HG03139 (cell line): ENCODE data around the gene ADCY7.
"Not testable (repeated sequence)": the region's sequence is repeated elsewhere in the genome, so short reads cannot be mapped to it uniquely, and the experiment has no call there.

Source experiments
- ATAC-seq: cut with Tn5 transposase; IDR thresholded peaks from one replicate; pipeline ENCODE4 v1.9.1; 2021; ENCODE audit not compliant: unreplicated experiment

Gene ADCY7

DNA sequence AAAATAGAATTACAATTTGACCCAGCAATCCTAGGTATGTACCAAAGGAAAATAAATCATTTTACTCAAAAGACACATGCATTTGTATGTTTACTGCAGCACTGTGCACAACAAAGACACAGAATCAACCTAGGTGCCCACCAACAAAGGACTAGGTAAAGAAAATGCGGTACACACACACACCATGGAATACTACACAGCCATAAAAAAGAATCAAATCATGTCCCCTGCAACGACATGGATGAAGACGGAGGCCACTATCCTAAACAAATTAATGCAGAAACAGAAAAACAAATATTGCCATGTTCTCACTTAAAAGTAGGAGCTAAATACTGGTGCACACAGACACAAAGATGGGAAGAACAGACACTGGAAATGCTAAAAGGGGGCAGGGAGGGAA lies 66.2 kb downstream of the ADCY7 start:
- ATAC-seq = no peak

DNA sequence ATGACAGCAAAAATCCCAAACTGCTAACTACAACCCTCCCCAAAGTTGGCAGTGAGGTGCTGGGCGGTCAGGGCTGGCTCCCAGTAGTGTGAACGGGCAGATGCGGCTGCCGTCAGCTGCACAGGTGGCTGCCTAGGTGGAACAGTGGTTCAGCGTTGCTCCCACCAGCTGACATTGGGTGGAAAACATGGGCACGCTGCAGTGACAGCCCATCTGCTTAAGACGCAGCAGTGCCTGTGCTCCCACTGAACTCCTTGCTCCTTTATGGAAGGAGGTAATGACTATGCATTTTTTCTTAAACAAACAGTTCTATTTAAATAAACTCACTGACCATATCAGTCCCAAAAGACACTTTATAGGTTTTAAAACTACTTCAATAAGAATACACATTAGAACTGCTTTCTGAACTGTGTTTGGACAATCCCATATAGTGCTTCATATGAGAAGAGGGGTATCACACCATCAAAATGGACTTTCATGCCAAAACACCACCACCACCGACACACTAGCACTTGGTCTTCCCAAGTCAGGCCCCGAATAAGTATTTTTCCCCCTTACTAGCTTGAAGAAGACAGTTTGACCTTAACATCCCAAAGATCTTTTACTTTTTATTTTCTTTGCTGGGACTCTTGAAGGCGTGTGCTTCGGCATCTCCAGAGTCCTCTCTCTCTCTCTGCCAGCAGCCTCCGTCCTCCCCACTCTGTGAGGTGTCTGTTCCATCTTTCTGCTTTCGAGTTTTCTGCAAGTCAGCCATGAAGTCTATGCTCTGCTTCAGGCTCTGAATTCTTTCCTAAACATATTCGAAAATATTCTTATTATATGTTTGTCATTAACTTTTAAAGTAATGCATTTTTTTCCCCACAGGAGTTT lies 68.0 kb downstream of the ADCY7 start:
- no peak for ATAC-seq

DNA sequence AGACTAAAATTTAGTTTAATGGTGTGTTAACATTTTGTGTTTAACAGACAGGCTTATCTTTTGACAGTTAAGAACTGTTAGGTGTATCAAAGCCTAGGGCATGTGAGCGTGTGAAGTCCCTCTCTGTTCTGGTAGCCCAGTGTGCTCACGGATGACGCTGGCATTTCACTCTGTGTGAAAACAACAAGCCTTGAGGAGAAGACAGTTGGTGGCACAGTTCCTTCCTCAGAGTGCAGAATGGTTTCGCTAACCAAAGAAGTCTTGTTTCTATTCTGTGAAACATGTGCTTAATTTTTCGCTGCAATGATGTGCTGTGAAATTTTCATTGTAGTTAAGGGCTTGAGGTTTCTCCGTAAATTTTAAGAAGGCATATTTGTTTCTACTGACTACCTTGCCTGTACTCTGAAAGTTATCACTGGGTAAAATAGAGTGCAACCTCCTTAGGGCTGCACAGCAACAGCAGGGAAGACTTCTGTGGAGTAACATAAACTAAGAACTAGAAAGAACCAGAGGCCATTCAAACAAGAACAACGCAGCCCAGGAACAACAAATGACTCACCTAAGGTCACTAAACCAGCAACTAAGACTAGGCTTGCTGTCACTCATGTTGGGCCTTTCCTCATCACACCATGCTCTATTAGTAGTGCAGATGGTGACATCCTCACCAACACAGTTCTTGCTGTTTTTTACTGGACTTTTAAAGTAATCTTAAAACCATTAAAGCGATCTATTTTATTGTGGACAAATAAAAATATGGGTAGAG lies 69.0 kb downstream of the ADCY7 start:
- ATAC-seq = no peak

DNA sequence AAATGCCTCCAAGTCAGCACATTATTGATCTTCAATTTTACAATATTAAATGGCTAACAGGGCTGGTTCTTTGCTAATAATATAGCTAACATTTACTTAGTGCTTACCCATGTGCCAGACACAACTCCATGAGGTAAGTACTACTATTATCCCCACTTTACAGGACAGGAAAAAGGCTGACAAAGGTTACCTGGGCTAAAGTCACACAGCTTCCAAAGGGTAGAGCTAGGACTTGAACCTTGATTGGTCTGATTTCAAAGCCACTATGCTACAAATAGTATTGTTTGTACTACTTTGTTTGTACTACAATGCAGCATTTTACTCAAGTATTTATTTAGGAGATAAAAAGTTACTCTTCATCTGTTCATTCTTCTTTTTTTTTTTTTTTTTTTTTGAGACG lies 70.5 kb downstream of the ADCY7 start:
- no peak for ATAC-seq

DNA sequence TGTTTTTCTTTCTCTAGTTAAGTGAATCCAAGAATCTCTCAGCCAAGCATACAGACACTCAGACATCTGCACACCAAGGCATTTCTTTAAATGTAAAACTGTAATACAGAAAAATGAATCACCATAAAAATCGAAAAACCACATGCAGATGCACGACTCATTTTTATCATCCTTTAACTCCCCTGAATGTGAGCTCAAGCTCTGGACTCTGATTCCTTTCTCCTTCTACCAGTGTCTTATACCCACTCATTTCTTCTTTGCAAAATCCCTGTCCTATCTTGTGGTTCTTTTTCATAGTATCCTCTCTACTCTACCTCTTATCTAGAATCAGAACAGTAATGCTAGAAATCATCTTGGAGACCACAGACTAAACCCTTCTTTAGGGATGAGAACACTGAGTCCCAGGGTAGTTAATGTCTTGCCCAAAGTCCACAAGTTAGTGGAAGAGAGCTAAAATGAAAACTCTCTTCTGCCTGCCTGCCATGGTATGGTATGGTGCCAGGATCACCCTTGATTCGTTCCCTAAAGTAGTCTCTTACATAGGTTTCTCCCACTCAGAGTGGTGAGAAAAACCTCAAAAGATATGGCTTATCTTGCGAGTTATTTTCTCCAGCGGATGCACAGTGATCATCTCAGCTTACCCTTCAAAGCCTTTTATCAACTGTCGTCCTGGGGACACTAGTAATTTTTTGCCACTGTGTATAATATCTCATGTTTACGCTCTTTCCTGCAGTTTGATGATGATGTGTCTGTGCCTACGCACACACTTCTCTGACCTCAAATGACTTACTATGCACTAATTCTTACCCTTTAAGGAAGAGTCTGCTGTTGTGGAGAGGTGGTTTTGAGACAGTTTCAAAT lies 72.2 kb downstream of the ADCY7 start:
- ATAC-seq = no peak

DNA sequence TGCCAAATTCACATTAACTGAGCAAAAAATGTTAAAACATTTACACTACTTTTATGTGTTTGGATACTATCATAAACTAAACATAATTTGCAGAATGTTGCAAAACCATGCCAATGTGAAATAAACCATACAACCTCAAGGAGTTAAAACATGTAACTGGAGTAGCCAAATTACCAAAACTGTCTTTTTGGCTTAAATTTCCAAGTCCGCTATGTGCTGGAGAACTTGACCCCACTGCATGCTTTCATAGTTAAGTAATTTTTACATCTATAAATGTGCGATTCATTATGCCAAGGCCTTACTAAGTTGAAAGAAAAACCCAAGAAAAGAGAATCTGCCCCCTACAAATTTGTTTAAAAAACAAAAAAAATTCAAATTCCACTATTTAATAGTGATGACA lies 74.2 kb downstream of the ADCY7 start:
- ATAC-seq = no peak

DNA sequence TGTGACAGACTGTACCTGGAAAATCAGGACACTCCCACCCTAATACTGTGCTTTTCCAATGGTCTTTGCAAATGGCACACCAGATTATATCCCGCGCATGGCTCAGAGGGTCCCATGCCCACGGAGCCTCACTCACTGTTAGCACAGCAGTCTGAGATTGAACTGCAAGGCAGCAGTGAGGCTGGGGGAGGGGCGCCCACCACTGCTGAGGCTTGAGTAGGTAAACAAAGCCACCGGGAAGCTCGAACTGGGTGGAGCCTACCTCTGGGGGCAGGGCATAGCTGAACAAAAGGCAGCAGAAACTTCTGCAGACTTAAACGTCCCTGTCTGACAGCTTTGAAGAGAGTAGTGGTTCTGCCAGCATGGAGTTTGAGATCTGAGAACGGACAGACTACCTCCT lies 77.2 kb downstream of the ADCY7 start:
- ATAC-seq = not testable (repeated sequence)

DNA sequence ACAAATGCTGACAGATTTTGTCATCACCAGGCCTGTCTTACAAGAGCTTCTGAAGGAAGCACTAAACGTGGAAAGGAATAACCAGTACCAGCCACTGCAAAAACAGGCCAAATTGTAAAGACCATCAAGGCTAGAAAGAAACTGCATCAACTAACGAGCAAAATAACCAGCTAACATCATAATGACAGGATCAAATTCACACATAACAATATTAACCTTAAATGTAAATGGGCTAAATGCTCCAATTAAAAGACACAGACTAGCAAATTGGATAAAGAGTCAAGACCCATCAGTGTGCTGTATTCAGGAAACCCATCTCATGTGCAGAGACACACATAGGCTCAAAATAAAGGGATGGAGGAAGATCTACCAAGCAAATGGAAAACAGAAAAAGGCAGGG lies 78.9 kb downstream of the ADCY7 start:
- not testable (repeated sequence) for ATAC-seq

DNA sequence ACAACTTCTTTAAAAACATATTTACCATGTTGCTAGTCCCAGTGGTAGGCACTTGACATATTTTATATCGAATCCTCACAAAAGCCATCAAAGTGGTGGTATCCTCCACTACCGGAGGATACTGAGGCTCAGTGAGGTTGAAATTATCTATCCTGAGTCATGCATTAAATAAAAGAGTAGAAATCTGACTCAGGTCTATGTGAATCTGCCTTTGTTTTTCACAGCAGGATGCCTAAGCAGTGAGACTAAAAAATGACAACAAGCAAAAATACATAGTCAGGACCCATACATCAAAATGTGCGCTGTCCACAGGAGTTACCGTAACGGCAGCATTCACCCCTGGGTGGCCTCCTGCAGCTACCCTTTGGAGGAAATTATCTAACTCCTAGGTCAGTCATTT lies 84.8 kb downstream of the ADCY7 start:
- no peak for ATAC-seq

DNA sequence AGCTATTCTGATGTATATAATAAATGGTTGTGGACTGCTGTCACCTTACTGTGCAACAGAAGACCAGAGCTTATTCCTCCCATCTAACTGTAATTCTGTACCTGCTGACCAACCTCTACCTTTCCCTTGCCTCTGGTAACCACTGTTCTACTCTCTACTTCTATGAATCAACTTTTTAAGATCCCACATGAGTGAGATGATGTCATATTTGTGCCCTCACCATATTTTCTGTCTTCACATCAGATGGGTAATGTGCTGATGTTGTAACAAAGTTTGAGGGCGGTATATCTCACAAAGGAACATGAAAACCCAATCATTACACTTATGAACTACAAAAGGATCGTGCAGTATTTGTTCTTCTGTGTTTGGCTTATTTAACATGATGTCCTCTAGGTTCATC lies 85.6 kb downstream of the ADCY7 start:
- ATAC-seq = no peak

DNA sequence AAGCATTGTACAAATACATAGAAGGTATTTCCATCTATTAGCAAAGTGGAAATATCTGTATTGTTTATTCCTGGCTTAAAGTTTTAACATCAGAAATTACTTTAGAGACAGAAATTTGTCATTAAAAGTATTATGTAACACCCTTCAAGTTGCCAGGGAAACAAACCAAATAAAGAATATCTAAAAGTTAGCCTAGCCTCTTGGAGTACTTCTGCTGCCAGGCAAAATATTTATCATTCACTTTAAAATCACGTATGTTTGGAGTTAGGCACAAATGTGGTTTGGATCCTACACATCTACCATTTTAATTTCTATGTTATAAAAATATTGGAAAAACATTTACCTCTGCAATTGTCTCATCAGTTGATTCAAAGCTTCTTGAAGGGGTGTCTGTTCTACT lies 87.7 kb downstream of the ADCY7 start:
- no peak for ATAC-seq

DNA sequence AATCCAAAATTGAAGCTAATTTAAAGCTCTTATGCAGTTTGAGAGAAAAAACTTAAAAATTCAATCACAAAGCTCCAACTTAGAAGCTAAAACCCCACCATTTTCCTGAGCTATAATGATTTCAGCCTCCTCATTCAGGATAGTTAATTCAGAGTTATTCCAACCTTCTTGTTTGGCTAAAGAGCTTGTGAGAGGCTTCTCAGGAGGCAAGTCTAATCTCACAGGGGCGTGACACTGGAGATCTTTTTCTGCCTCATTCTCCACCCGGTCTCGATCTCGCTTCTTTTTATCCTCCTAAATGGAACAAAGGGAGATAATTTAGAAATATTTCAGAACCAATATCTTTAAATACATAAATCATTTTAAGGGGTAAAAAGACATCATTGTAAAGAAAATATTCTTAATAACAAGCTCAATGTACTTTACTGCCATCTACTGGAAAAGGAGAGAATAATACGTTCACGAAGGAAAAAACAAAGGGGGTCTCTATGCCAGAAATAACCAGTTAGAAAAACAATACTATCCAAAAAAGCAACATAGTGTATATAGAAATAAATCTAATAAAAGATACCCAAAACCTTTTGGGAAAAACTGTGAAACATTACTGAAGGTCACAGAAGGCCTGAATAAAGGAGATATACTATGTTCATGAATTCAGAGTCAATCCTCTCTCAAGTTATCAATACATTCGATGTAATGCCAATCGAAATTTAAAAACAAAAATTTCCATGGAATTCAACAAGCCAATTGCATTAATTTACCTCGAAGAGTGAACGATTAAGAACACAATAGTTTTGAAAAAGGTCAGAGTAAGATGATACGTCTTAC lies 88.5 kb downstream of the ADCY7 start:
- no peak for ATAC-seq

DNA sequence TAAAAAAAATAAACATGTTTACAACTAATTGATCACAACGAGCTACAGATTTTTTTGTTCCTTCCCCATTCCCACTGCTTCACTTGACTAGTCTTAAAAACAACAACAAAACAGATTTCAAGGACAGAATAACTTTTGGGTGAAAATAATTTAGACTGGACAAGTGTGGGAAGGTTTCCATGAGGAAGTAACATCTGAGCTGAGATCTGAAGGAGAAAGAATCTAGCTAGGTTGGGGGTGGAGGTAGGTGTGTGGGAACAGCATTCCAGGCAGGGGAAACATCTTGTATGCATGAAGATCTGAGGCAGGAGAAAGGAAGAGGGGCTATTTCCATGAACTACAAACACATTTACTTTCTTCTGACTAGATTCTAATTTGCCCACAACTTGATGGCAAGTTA lies 93.3 kb downstream of the ADCY7 start:
- no peak for ATAC-seq

DNA sequence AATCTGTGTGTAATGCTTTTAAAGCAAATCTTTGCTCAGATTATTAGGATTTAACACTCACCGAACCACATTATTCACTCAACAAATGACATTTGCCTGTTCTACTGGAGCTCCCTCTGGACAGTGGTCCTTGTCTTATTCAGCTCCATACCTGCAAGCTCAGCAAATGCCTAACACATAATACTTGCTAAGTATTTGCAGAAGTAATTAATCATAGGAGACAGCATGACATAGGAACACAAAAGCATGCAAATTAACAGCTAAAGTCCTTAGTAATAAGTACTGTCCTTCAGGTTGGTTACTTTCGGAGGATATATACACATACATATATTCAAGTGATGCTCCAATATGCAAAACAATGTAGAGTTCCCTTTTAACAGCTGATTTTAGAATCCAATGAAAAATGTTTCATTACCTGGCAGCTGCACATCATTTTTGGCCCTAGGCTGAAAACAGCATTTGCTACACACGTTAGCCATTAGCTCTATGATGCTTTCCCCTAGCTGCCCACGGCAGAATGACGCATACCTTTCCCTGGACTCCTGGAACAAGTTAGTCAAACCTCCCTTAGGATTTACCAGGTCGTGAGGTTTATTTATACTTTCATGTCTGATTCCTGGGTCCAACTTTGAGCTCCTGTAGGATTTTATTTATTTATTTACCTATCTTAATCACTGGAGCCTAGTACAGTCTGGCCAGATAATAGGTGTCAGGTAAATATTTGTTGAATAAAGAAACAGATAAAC lies 93.9 kb downstream of the ADCY7 start:
- no peak for ATAC-seq

DNA sequence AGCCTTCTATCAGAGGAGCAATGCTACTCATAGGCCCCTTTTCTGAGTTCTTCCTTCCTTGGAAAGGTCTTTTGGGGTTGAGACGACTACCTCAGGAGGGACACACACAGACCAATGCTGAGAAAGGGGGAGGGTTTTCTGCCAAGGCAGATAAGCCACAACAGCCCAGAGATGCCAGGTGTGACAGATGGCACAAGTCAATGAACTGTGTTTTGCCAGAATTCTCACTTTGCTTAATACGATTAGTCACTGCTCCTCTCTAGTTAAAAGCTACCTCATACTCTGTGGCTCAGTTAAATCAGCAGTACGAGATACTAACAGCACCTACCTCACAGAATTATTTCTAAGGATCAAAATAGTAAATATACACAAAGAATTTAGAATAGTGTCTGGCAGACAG lies 94.4 kb downstream of the ADCY7 start:
- no peak for ATAC-seq

DNA sequence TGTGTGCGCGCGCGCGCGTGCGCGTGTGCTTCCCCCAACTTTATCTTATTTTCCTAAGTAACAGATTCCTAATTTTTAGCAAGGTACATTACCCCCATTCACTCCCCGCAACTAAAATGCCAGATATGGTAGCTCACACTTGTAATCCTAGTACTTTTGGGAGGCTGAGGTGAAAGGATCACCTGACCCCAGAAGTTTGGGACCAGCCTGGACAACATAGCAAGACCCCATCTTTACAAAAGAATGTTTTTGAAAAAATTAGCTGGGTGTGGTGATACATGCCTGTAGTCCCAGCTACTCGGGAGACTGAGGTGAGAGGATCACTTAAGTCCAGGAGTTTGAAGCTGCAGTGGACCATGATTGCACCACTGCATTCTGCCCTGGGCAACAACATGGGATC lies 97.3 kb downstream of the ADCY7 start:
- ATAC-seq = no peak

DNA sequence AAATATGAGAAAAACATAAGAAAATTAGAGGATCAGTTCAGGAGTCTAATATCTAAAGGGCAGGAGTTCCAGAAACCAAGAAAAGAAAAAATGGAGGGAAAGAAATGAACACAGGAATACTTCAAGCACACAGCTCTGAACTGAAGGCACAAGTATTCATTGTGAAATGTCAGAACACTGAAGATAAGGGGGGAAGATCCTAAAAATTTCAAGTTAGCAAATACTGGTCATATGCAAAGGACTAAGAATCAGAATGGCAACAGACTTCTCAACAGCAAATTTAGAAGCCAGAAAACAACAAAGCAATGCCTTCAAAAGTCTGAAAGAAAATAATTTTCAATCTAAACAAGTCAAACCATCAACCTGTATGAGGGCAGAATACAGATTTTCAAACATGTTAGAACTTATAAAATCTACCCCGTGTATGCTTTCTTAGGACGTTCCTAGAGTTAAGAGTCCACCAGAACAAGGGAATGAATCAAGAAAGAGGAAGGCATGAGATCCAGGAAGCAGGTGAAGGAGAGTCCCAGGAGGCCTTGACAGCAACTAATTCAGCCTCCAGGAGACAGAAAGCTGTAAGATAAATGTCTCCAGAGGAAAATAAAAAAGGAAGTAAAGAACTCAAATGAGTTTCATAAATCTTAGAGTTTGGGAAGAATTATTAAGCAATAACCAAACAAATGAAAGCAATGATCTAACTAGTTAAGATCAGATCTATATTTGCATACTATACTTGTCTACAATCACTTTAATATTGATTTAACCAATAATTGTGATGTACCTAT lies 99.6 kb downstream of the ADCY7 start:
- no peak for ATAC-seq
